ENCODE results near the gene DHRS7B.
"Not testable (repeated sequence)": the region's sequence is repeated elsewhere in the genome, so short reads cannot be mapped to it uniquely, and the experiment has no call there.

Gene DHRS7B

DNA sequence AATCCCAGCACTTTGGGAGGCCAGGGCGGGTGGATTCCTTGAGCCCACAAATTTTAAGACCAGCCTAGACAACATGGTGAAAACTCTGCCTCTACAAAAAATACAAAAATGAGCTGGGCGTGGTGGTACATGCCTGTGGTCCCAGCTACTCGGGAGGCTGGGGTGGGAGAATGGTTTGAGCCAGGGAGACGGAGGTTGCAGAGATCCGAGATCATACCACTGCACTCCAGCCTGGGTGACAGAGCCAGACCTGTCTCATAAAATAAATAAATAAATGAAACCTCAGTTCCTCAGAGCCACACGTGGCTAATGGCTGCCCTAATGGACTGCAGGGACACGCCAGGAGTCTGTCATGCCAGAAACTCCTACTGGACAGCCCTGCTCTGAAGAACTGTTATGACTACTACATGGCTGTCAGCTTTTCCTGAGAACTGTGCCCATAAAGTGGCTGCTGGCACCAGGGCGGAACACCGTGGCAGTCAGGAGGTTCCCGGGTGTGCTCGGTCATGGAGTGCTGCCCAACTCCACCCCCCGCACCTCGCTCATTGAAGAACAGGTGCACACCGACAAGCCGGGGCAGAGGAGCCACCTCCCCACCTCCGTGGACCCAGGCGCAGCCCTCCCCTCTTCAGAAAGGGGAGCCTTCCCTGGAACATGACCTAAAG, 82.9 kb downstream of the DHRS7B start:
- no peak for DNase-seq (ENCODE audit: low spot score)

DNA sequence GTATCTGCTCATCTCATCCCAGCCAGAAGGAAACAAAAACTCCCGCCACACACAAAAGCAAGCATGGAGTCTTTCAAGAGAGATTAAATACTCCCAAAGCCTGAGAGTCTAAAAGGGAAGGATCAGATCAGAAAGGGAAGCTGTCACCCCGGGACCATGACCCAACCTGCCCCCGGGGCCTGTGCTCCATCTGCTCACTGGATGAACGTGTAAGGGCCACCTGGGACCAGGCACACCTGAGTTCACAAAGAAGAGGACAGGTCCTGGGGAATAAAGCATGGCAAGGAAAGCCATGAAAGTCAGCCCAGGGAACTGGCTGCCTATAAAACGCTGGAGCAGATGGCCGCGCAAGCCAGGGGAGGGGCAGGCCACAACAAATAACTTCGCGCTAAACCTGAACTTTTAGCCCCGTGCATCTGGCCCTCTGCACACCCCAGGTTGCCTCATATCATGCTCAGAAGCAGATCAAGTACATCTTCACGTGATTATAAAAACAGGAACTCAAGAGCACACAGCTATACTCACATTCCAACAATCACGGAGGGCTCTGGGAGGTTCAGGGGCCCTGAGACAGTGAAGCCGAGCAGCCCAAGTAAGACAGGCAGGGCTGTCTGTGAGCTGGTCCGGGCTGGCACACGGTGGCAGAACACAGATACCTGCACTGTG, 83.8 kb downstream of the DHRS7B start:
- no peak for DNase-seq (ENCODE audit: low spot score)

DNA sequence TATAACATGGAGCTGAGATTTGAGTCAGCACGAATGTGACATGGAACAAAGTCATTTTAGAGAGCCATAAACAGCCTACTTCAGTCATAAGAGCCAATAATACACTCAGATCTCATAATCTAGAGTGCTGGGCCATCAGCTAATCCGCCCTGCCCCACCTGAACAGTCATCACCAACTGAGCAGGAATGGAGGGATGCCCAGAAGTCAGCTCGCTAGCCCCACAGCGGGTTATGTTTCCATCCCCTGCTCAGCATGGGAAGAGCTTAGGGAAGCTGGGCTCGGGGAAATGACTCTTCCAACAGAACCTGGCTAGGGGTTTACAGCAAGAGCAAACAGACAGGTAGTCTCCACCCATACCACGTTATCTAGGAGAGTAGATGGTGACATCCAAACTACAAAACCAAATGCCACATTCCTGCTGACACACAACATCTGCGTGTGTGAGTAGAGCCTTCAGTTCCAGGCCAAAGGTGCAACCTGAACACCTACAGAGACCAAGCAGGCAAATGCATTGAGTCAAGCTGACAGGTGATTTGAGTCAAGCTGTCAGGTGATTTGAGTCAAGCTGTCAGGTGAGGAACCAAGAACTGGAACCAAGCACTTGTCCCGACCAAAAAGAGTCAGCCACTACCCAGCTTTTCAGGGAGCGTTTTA, 85.2 kb downstream of the DHRS7B start:
- no peak for DNase-seq (ENCODE audit: low spot score)

DNA sequence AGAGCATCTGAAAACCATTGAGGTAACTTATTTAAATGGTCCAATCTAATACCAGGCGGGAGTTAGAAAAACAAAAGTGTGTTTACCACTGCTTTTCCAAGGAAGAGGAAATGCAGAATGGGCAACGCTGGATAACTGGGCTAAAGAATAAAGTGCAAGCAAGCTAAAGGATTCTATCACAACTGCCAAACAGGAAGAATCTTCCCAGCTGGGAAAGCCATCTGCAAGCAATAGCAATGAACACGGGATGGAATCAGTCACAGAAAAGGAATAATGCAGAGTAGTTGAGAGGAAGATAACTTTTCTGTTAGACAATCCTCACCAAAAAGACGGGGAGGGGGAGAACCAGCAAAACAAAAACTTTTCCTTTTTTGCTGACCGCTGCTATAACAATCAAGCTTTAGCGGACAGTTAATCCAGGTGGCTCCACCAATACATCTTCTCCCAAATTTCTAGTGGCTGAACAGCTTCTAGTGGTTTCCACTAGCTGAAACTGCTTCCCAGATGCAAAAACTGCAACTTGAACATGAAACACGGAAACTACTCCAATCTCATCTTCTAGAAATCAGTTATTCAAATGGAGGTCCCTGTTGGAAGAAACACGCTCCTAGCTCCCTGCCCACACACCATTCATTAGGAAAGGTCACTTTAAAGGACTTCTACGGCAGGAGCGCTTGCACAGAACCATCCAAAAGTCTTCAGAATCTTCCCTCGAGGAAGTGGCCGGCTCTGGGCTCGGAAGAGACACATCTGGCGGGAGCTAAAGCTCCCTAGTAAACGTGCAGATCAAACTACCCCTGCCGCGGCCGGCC, 86.3 kb downstream of the DHRS7B start:
- DNase-seq (ENCODE audit: low spot score), result no peak

DNA sequence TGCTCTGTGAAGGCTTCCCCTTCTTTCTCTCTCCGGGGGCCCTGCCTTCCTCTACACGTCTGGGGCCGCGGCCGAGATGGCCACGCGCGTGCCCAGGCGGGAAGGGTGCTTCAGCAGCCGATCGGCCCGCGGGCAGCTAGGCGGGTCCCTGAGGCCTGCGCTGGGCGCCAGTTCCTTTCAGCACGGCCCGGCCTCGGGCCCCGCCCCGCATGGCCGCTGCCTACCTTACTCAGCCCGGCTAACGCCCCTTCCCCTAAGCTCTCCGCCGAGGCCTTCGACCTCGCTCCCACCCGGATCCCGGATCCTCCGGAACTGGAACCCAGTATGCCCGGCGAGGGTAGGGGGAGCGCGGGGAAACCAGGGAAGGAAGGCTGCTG, 86.9 kb downstream of the DHRS7B start:
- DNase-seq (ENCODE audit: low spot score), result peak; percentile 19

DNA sequence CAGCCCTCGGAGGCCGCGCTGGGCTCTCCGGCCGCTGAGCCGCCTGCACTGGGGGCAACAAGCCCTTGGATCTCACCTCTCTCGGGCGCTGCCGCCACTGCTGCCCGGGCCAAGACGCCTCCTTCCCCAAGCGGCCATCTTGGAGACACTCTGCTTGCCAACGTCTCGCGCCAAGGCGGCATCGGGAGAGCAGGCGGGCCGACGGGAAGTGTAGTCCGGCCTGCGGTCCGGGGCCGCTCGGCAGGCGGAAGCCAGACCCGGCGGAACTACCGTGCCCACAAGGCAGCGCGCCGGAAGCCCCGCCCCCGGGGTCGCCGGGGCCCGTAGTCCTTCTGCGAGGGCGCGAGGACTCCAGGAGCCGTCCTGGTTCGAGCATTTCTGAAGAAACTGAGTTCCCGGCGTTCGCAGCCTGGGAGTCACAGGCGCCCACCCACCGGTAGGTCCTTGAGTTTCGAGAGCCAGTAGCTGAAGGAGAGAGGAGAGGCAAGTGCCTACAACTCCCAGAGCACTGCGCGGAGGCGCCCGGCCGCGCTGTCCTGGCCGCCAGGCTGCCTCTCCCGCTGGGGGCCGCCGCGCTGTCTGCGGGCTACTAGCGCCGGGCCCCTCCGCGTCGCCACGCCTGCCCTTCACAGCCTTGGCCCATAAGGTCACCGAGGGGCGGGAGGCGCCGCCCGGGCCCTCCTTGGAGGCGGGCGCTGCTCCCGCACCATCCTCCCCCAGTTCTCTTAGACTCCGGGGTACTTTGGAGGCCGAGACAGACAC, 87.4 kb downstream of the DHRS7B start, which contains the start of gene TMEM11:
Gene TMEM11, minus strand, starts transcription at position 147 of the 762 bp plus-strand sequence. Its CDS starts 9 bp downstream, at position 138.
- peak; percentile 96 for DNase-seq (ENCODE audit: low spot score)

DNA sequence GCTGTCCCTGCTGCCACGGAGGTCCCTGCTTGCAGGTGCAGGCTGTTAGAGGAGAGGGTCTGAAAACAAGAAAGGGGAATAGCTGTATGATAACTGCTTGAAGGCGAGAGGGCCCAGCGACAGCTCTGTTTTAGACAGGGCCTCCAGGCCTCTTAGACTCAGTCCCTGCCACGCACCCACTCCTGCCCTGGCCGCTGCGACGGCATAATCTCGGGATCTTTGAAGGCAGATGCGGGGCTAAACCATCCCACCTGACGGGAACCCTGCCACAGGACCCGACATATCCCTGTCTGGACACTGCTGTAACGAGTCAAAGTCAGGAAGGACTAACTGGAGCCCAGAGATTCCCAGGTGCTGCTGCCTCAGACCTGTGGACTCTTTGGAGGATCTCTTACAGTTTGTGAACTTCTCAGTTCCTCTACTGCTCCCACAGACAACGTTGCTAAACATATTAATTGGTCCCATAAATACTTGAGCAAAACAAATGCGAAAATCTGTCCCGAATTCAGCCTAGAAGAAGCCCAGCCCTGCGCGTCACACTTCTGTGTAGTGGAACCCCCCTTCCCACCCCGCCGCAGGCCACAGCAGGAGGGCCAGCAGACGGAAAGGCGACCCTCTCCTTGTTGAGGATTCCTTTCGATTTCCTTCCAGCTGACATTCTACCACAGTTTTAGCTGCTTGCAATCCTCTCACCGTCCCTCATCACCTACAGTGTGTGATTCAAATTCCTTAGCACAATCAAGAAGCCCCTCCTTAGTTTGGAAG, 88.2 kb downstream of the DHRS7B start:
- DNase-seq (ENCODE audit: low spot score), result no peak

DNA sequence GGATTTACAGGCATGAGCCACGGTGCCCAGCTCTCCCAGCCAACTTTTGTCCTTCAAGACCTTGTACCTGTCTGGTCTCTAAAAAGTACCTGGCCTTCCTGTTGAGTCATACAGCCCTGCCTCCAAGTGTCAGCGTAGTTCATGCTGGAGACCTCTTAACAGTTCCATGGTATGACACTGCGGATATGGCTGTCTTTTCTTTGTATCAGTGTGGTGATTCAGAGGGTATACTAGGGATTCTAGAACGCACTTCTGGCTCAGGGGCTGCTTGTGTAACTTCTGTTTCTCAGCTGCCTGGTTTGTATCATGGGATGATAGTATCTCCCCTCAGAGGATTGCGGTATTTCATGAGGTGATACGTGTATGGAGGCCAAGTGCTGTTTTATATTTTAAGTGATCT, 89.2 kb downstream of the DHRS7B start:
- no peak for DNase-seq (ENCODE audit: low spot score)

DNA sequence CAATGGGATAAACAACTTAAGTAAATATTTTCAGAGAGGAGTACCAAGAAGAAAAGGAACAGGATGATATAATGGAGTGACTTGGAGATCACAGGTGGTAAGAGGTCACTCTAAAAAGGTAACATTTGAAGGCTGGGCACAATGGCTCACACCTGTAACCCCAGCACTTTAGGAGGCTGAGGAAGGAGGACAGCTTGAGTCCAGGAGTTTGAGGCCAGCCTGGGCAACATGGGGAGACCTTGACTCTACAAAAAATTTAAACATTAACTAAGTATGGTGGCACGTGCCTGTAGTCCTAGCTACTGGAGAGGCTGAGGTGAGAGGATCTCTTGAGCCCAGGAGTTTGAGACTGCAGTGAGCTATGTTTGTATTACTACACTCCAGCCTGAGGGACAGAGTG, 90.6 kb downstream of the DHRS7B start:
- DNase-seq (ENCODE audit: low spot score), result no peak

DNA sequence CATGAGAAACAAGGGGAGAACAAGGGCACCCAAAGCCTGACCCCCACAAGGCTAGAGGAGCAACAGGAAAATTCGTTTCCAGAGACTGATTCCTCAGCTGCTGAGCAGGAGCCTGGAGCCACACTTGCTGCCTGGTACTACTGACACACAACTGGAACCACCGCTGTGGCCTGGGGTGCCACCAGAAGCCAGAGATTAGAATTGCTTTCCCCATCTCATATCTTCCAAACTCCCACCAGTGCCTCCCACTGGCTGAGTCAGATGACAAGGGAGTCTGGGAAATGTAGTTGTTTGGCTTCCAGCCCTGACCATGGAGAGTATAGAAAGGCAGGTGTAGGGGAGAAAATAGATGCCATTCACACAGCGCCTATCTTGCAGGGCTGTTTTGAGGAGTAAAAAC, 91.3 kb downstream of the DHRS7B start:
- DNase-seq (ENCODE audit: low spot score), result no peak

DNA sequence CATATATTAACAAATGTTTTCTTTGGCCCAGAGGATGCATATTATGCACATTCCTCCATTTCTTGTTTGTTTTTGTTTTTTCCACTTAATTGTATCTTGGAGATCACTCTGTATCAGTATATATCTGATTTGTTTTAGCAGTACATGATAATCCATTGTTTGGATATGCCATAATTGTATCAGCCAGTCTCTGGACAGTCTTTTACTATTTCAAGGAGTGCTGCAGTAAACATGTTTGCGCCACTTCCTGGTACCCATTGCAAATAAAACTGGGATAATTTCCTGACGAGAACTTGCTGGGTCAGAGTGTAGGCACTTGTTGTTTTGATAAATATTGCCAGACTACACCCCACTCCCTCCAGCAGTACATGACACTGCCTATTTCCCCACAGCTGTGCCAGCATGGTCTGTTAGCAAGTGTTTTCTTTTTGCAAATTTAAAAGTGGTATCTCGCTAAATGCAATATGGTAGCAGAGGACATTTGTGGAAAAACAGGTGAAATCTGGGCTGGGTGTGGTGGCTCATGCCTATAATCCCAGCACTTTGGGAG, 92.1 kb downstream of the DHRS7B start:
- no peak for DNase-seq (ENCODE audit: low spot score)

DNA sequence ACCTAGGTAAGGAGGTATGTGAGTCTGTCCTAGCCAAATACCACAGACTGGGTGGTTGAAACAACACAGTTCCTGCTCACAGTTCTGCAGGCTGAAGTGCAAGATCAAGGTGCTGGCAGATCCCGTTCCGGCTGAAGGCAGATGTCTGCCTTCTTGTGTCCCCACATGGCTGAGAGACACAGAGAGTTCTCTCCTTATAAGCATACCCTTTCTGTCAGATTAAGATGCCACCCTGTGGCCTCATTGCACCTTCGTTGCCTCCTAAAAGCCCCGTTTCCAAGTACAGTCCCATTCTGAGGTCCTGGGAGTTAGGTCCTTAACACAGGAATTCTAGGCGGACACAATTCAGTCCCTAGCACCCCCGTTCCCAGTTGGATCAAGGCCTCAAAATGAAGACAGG, 96.3 kb downstream of the DHRS7B start:
- no peak for DNase-seq (ENCODE audit: low spot score)

DNA sequence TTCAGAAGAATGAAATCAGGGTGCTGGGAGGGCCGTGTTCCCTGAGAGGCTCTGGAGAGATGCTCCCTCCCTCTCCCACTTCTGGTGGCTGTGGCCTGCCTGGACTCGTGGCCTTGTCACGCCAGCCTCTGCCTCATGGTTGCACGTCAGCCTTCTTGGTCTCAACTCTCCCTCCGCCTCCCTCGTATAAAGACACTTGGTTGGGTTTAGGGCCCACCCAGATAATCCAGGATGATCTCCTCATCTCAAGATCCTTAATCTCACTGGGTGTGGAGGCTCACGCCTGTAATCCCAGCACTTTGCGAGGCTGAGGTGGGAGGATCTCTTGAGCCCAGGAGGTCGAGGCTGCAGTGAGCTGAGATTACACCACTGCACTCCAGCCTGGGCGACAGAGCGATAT, 100.5 kb downstream of the DHRS7B start:
- DNase-seq (ENCODE audit: low spot score), result not testable (repeated sequence)

DNA sequence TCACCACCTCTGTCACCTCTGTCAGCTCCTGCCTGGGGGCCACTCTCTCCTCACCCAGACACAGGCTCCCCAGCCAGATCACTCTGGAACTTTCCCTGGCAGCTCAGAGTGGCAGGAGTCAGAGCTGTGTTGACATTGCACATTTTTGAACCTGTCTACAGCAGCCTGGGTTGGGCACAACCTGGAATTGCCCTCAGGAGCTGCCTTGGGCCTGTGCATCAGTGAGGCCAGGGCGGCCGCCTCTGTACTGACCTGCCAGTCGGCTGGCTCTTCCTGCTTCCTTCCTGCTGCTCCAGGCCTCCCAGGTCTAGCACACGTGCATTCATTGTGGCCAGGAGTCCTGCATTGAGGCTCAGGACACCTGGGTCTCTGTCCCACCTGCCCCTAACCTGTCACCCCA, 101.3 kb downstream of the DHRS7B start:
- DNase-seq (ENCODE audit: low spot score), result no peak

DNA sequence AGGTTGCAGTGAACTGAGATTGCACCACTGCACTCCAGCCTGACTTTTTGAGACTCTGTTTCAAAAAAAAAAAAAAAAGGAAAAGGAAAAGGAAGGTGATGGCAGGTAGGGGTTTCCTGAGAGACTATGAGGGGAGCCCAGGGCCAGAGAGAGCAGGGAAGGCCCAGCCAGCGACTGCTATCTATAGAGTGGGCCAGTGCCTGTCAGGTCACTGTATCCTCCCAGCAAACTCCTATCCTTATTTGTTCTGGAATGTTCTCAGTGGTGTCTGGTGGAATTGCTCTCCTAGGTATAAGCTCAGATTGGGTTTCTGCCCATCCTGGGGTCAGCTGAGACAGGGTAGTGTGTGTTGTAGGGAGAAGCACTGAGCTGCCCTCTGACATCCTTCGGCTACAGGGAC, 102.1 kb downstream of the DHRS7B start:
- DNase-seq (ENCODE audit: low spot score), result no peak

DNA sequence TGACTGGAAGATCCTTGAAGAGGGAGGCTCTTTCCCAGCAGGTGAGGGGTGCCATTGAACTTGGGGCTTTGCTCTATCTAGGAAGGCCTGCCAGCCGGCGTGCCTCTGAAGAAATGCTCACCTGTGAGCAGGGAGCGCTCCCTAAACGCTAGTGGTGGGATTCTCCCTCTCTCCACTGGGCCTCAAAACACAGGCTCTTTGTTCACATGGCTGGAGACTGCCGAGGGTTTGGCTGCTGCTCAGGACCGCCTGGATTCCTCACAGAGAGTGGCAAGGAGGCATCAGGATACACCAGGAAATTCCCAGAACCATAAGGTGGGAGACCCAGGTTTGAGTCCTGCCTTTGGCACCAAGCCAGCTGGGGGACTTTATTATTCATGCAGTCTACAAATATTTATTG, 104.8 kb downstream of the DHRS7B start:
- DNase-seq (ENCODE audit: low spot score), result no peak

DNA sequence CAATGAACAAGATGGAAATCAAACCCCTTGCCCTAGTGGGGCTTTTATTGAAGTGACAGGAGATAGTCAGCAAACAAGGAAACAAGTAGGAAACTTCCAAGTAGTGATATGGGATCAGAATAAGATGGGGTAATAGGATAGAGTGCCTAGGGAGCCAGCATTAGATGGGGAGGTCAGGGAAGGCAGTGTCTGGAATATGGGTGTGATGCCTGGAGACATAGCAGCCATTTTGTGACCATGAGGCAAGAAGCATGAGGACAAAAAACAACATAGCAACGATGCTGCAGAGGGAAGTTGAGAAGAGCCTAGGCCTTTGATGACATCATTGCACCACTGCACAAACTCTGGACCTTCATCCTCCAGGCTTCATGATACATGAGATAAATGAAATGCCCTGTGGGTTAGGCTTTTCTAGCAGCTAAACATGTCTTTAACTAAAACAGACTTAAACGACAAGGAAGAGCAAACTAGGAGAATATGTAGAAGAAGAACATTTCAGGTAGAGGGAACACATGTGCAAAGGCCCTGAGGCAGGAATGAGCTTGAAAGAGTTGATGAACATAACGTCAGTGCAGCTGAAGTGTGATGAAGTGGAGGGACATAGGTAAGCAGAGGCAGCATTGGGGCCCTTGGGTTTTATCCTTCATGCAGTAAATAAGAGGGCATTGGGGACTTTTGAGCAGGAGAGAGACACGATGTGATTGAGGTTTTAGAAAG, 105.4 kb downstream of the DHRS7B start:
- DNase-seq (ENCODE audit: low spot score), result no peak

DNA sequence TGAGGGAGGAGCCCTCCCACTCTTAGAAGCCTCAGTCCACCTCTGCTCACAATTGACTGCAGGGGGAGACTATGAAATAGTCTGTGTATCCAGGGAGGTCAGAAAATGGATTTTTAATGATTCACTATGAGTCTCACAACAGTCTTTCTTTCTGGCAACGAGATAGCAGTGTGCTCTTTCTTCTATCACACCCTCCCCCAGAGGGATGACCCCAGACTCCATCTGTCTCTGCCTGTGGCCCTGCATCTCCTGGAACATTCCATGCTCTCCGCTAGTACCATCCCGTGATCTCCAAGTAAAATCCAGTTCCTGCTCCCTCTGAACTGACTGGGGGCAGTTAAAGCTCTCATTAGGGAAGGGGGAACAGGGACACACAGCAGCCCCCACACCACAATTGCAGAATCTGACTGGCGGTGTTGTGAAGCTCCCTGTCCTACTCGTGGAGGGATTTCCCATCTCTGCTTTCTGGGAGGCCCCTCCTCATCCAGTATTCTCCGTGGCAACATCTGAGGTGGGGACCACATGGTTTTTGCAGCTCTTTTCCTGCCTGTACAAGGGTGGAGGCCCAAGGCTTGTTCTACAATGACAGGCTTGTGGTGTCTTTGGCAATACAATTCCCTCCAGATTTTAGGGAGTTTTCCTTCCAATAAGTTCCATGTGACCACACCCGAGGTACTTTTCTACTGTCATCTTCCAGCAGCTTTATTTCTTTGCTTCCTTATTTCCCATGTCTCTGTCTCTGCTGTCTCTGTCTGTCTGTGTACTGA, 107.0 kb downstream of the DHRS7B start:
- DNase-seq (ENCODE audit: low spot score), result no peak

DNA sequence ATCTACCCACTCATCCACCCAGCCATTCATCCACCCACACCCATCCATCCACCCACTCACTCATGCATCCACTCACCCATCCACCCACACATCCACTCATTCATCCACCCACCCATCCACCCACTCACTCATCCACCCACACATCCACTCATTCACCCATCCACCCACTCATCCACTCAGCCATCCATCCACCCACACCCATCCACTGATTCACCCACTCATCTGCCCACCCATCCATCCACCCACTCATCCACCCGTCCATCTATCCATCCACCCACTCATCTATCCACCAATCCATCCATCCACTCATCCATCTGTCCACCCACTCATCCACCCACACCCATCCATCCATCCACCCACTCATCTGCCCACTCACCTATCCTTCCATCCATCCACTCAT, 109.2 kb downstream of the DHRS7B start:
- DNase-seq (ENCODE audit: low spot score), result no peak

Data from LoVo (cell line).